Globus pallidus (tissue), 1 donor: Measurements from ENCODE around the gene TACR1.

Experiments
- DNase-seq: peaks from one replicate; pipeline ENCODE4 v3.0.0-alpha.2; 2015; ENCODE audit warnings: low spot score

The TACR1 gene

DNA sequence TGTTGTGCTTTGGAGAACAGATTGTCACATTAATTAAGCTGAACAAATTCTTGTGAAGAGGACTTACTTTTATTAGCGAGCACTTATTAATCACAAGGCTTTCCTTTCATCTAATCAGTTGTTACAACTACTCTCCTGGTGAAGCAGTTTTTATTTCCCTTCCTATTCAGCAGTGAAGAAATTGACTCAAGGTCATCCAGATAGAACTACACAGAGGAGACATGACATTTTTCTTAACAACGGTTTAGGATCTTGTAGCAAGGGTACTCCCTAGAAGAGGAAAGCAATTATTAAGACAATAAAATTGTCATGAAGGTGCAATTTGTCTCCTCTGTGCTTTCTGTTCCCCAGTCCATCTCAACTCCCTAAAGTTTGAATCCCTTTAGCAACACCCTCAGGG lies 179.5 kb downstream of the TACR1 start:
- DNase-seq: no peak

GRCh38 chr2:75018162-75018561 lies 181.2 kb downstream of the TACR1 start:
- DNase-seq: peak; percentile 30

GRCh38 chr2:75012080-75012479 lies 187.2 kb downstream of the TACR1 start:
- no peak for DNase-seq

DNA sequence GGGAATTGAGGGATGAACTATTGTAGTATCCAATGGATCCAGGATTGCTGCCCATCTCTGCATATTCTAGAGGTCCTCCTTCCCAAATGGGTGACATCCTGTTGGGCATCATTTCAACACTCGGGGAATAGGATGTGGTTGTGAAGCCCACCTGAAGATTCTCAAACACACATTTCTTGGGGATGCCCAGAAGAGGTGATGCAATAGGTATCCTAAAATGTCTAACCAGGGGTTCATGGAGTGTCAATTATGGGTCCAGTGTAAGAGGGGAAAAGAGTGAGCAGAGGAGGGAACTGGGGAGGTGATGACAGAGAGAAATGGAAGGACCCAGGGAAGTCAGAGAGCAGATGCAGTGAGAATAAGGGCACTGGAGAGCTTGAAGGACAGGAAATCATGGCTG lies 188.7 kb downstream of the TACR1 start:
- DNase-seq: no peak

DNA sequence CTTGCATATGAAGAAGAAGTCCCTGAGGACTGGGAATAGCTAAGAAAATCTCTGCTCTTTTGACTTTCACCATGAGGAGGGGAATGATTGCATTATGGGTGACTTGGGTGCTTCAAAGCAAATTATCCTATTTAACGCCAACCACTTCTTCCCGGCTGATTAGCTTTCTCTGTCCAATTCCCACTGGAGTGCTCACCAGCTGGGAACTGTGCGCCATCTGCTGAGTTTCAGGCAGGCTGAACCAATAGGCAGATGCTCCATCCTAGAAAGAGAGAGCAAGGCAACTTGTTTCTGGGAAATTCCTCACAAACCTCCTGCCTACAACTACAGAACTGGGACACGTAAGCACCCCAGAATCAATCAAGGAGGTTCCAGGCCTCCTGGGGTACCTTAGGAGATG lies 191.5 kb downstream of the TACR1 start:
- DNase-seq: no peak

DNA sequence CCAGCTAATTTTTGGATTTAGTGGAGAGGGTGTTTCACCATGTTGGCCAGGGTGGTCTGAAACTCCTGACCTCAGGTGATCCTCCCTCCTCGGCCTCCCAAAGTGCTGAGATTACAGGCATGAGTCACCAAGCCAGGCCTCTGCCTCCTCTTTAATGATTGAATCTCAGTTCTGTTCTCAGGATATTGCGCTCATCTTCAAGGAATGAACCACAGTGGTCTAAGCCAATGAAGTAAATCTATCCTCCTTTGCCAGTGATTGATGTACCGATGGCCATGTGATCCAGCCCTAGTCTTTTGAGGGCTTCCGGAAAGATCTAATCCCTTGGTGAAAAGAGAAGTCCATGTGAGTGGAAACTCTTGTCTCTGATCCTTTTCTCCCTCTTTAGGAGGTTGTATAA lies 192.3 kb downstream of the TACR1 start:
- no peak for DNase-seq

DNA sequence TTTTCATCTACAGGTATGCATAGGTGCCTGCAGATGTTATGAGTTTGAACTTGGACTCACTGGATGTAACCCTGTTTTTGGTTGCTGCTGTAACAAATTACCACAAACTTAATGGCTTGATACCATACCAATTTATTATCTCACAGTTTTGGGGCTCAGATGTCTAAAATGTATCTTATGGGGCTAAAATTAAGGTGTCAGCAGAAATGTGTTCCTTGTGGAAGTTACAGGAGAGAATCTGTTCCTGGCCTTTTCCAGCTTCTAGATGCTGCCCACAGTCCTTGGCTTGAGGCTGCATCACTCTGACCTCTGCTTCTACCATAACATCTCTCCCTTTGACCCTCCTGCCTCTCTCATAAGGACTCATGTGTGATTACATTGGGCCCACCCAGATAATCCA lies 193.3 kb downstream of the TACR1 start:
- DNase-seq: no peak

- no peak for DNase-seq
Measured at GRCh38 chr2:75003773-75004172, 195.5 kb downstream of the TACR1 start.

DNA sequence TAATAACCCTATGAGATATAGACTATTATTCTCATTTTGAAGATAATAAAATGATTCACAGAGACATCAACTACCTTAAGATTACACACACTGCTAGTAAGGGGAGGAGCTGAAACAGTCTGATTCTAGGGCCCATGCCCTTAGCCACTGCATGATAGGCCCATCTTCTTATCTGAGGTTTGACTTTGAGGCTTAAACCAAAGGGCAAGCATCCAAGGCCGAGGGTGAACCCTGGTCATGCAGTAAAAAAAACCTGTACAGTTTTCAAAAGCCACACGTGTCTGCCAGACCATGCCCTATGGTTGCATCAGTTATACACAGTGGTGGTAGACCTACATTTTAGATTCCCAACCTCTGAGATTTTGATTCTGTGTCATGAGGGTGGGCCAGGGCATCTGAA lies 196.0 kb downstream of the TACR1 start:
- no peak for DNase-seq

DNA sequence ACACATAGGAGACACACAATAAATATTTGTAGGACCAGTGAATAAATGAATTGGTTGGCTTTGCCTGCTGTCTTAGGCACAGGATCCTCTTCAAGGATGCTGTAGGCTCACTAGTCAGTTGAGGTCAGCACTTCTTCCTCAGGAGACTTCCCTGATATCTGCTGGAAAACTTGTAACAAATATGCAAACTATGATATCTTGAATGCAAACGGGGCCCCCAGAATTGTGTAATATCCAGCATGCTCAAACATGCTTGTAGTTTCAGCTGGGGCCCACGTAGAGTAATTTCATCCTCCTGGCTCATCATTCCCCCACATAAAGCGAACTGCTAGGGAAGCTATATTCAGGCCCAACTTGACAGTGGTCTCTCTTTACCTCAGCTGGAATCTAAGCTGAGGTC lies 197.3 kb downstream of the TACR1 start:
- DNase-seq: no peak

DNA sequence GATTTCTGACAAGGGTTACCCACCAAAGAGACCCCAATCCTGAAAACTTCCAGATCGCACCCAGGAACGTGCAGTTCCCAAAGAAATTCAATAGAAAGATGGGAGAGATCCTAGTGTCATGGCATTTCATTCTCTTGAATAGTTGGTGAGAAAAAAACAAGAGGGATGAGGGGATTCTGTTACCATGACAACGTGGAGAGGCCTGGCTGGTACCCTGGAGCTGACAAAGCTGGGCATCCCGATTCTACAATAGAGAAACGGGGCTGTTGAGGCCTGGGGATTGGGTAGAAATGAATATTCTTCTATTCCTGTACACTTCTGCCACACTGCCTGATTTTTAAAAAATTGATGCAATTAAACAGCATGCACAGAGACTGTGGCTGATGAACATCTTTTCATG lies 199.9 kb downstream of the TACR1 start:
- no peak for DNase-seq
